Measurements from ENCODE around the gene GCNT2. TPM values are rescaled to one million over a fixed set of nuclear protein-coding genes. Genes with fewer than 3 reads are reported as not detected.

Gene GCNT2
- total RNA-seq, 1 experiment from 2014 or later = 42.8 TPM

- intact Hi-C loops (cut with micrococcal nuclease; ENCODE audit: unreplicated experiment) (no loop called here), in situ Hi-C loops (cut with HindIII; ENCODE audit: low pct_unique_long_range_greater_than_20kb, low sequenced_read_pairs) (no loop called here)
- ATAC-seq (no peak), DNase-seq (ENCODE audit: low read depth, low spot score) (no peak)
- ChIA-PET POLR2A (interaction anchor here (0.6 kb wide), 2 partner anchors 42 to 434 kb away, joined by 8 to 10 read pairs; no protein-coding TSS in a partner anchor), CTCF (interaction anchor here (1.4 kb wide), 1 partner anchor 15 kb away, joined by 4 read pairs; no protein-coding TSS in a partner anchor)
- H3K9me3 ChIP-seq (ENCODE audit: control insufficient read depth, insufficient read depth, low read depth, low read length) = no peaks in the 10 kb centered on the region
- no peak overlapping the region for H3K4me3 ChIP-seq (ENCODE audit: low read depth in 2 of 2, low read length in 2 of 2)
- no TSS peak for BruUV-seq (replicated peaks)
- H3K27ac ChIP-seq (ENCODE audit: low read length) = no peak overlapping the region
- H3K27me3 ChIP-seq (ENCODE audit: control insufficient read depth, insufficient read depth, low read length) = no peaks in the 10 kb centered on the region
- H3K4me1 ChIP-seq (ENCODE audit: control insufficient read depth, insufficient read depth, low read length) = no peaks in the 10 kb centered on the region
- no peak for TF ChIP-seq SIN3A (IDR thresholded peaks at IDR 0.05; ENCODE audit: borderline replicate concordance, insufficient read depth, low read depth, low read length)
- TF ChIP-seq REST (IDR thresholded peaks at IDR 0.05; ENCODE audit: insufficient read depth in 1 of 2, low read depth in 2 of 2, low read length in 1 of 2) = no peak
- no peaks in the 10 kb centered on the region for H3K36me3 ChIP-seq (ENCODE audit: control insufficient read depth, insufficient read depth, low read length)
These were observed 40.0 kb upstream of the GCNT2 start for GRCh38 chr6:10481101-10481500.

DNA sequence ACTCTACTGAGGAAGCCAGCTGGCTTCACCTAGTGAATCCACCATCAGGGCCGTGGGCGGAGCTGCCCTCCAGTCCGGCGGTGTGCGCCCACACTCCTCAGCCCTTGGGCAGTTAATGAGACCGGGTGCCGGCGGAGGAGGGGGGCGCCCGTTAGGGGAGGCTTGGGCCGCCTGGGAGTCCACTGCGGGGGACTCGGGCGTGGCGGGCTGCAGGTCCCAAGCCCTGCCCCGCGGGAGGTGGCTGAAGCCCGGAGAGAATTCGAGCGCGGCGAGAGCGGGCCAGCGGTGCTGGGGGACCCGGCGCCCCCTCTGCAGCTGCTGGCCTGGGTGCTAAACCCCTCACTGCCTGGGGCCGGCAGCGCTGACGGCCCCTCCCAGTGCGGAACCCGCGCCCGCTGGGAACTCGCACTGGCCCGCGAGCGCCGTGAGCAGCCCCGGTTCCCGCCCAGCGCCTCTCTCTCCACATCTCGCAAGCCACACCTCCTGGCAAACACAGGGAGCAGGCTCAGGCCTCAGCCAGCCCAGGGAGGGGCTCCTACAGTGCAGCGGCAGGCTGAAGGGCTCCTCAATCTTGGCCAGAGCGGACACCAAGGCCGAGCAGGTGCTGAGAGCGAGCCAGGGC lies 38.4 kb upstream of the GCNT2 start:
- in situ Hi-C loops (cut with HindIII; ENCODE audit: low pct_unique_long_range_greater_than_20kb, low sequenced_read_pairs) = no loop called here
- ATAC-seq (no peak), DNase-seq (ENCODE audit: low read depth, low spot score) (no peak)
- Histone ChIP-seq H3K4me3 (ENCODE audit: low read depth in 2 of 2, low read length in 2 of 2) (no peak overlapping the region), H3K27me3 (ENCODE audit: control insufficient read depth, insufficient read depth, low read length) (no peaks in the 10 kb centered on the region), H3K4me1 (ENCODE audit: control insufficient read depth, insufficient read depth, low read length) (no peaks in the 10 kb centered on the region), H3K9me3 (ENCODE audit: control insufficient read depth, insufficient read depth, low read depth, low read length) (no peaks in the 10 kb centered on the region), H3K36me3 (ENCODE audit: control insufficient read depth, insufficient read depth, low read length) (no peaks in the 10 kb centered on the region), H3K27ac (ENCODE audit: low read length) (no peak overlapping the region)
- no TSS peak for BruUV-seq (replicated peaks)
- intact Hi-C loops (cut with micrococcal nuclease; ENCODE audit: unreplicated experiment) = no loop called here
- ChIA-PET CTCF (no interaction called here), POLR2A (interaction anchor here (0.6 kb wide), 1 partner anchor 282 kb away, joined by 4 read pairs; no protein-coding TSS in a partner anchor)
- TF ChIP-seq REST (IDR thresholded peaks at IDR 0.05; ENCODE audit: insufficient read depth in 1 of 2, low read depth in 2 of 2, low read length in 1 of 2) (no peak), TCF7L2 (IDR thresholded peaks at IDR 0.05; ENCODE audit: low read depth, low read length) (no peak), SIN3A (IDR thresholded peaks at IDR 0.05; ENCODE audit: borderline replicate concordance, insufficient read depth, low read depth, low read length) (no peak), CTCF (IDR thresholded peaks at IDR 0.05) (no peak), POLR2AphosphoS5 (IDR thresholded peaks at IDR 0.05; ENCODE audit: low read depth, low read length) (no peak)

Data from Panc1 (cell line).